Neural cell (in vitro differentiated cells): ENCODE measurements around the gene UVRAG. TPM values are rescaled to one million over a fixed set of nuclear protein-coding genes. Genes with fewer than 3 reads are reported as not detected.

Source experiments
- H2AFZ ChIP-seq: fragments of 200-600, 300-800 bp; sonication (generic), shearing (Covaris generic); 2 replicates; pipeline ENCODE4 v1.6.0; 2014; ENCODE audit warnings: low read depth, mild to moderate bottlenecking, antibody characterized with exemption, low read length, moderate library complexity
- H3F3A ChIP-seq: fragments of 200-600 bp; shearing (Covaris generic); 2 replicates; pipeline ENCODE4 v1.6.1; 2016; ENCODE audit warnings: mild to moderate bottlenecking, moderate library complexity, mixed read lengths, antibody characterized with exemption, low read length; ENCODE audit not compliant: insufficient read depth, poor library complexity, severe bottlenecking
- H3K27ac ChIP-seq: fragments of 200-600, 300-800 bp; sonication (generic), shearing (Covaris generic); 2 replicates; pipeline ENCODE4 v1.5.1; 2014; ENCODE audit warnings: mild to moderate bottlenecking, low read length, moderate library complexity
- H3K27me3 ChIP-seq: fragments of 300-800, 200-600 bp; sonication (generic), shearing (Covaris generic); 2 replicates; pipeline ENCODE4 v1.6.0; 2014; ENCODE audit warnings: mild to moderate bottlenecking, low read depth, low read length, moderate library complexity; ENCODE audit not compliant: insufficient read depth
- H3K36me3 ChIP-seq: fragments of 300-800, 200-600 bp; sonication (generic), shearing (Covaris generic); 2 replicates; pipeline ENCODE4 v1.5.1; 2014; ENCODE audit warnings: mild to moderate bottlenecking, antibody characterized with exemption, low read length, moderate library complexity; ENCODE audit not compliant: insufficient read depth
- H3K4me2 ChIP-seq: fragments of 300-800, 200-600 bp; sonication (generic), shearing (Covaris generic); 2 replicates; pipeline ENCODE4 v1.6.0; 2014; ENCODE audit warnings: mild to moderate bottlenecking, low read length
- H3K4me3 ChIP-seq: fragments of 300-800, 200-600 bp; sonication (generic), shearing (Covaris generic); 2 replicates; pipeline ENCODE4 v1.5.1; 2014; ENCODE audit warnings: mild to moderate bottlenecking, low read length, moderate library complexity
- H3K79me2 ChIP-seq: fragments of 200-600 bp; shearing (Covaris generic); replicated peaks from 2 replicates; pipeline ENCODE4 v1.6.0; 2014; ENCODE audit warnings: mild to moderate bottlenecking, low read length, moderate library complexity; ENCODE audit not compliant: insufficient read depth
- H3K9ac ChIP-seq: fragments of 300-800, 200-600 bp; sonication (generic), shearing (Covaris generic); 2 replicates; pipeline ENCODE4 v1.6.1; 2016; ENCODE audit warnings: mild to moderate bottlenecking, low read length, mixed read lengths
- H3K9me2 ChIP-seq: fragments of 200-600 bp; shearing (Covaris generic); 2 replicates; pipeline ENCODE4 v1.6.1; 2016; ENCODE audit warnings: mild to moderate bottlenecking, low read length, mixed read lengths; ENCODE audit not compliant: insufficient read depth
- H3K9me3 ChIP-seq: fragments of 200-600, 300-800 bp; sonication (generic), shearing (Covaris generic); 2 replicates; pipeline ENCODE4 v1.6.1; 2016; ENCODE audit warnings: mild to moderate bottlenecking, mixed run types, low read length, moderate library complexity, mixed read lengths
- H4K20me1 ChIP-seq: fragments of 200-600 bp; shearing (Covaris generic); 2 replicates; pipeline ENCODE4 v1.6.1; 2016; ENCODE audit warnings: mild to moderate bottlenecking, mixed run types; ENCODE audit not compliant: insufficient read depth
- CTCF ChIP-seq: fragments of 450-650 bp; IDR thresholded peaks from 2 replicates; pipeline ENCODE4 v1.5.1; 2014; ENCODE audit warnings: antibody characterized with exemption, mild to moderate bottlenecking, moderate library complexity; ENCODE audit not compliant: poor library complexity, severe bottlenecking
- EP300 ChIP-seq: fragments of 450-650 bp; conservative IDR thresholded peaks from 2 replicates; pipeline ENCODE4 v1.6.1; 2014; ENCODE audit warnings: antibody characterized with exemption, mild to moderate bottlenecking, moderate library complexity; ENCODE audit not compliant: poor library complexity, severe bottlenecking
- EZH2 ChIP-seq: fragments of 200-600, 300-800 bp; shearing (Covaris generic), sonication (generic); IDR thresholded peaks from 2 replicates; pipeline ENCODE4 v1.6.1; 2014; ENCODE audit warnings: antibody characterized with exemption, low read length, borderline replicate concordance, mild to moderate bottlenecking; ENCODE audit not compliant: insufficient read depth, poor library complexity, severe bottlenecking
- MXI1 ChIP-seq: fragments of 450-650 bp; conservative IDR thresholded peaks from 2 replicates; pipeline ENCODE4 v1.6.1; 2014; ENCODE audit warnings: antibody characterized with exemption, mild to moderate bottlenecking; ENCODE audit not compliant: poor library complexity, severe bottlenecking
- POLR2AphosphoS5 ChIP-seq: IDR thresholded peaks from 2 replicates; pipeline ENCODE4 v1.6.1; 2012
- RAD21 ChIP-seq: fragments of 450-650 bp; conservative IDR thresholded peaks from 2 replicates; pipeline ENCODE4 v1.6.1; 2014; ENCODE audit warnings: antibody characterized with exemption, mild to moderate bottlenecking, moderate library complexity
- SMC3 ChIP-seq: fragments of 450-650 bp; conservative IDR thresholded peaks from 2 replicates; pipeline ENCODE4 v1.6.1; 2014; ENCODE audit warnings: antibody characterized with exemption, mild to moderate bottlenecking, moderate library complexity; ENCODE audit not compliant: poor library complexity
- TAF1 ChIP-seq: IDR thresholded peaks from 2 replicates; pipeline ENCODE4 v1.6.1; 2012; ENCODE audit warnings: low read depth
- polyA plus RNA-seq: library from polyadenylated mRNA; depleted of rRNA; stranded (reverse); fragments of >200 nt; gene quantifications from 2 replicates; pipeline ENCODE4 v1.2.3, GENCODE V29; 2014
- TF ChIP-seq, protein P1 (sequence below): IDR thresholded peaks from 2 replicates; pipeline ENCODE4 v1.6.1; 2012; ENCODE audit warnings: borderline replicate concordance

Gene UVRAG
- polyA plus RNA-seq, 1 donor from 2014 or later: 31.6 TPM

- Histone ChIP-seq H3K79me2 (no peaks in the 10 kb centered on the region), H3K9me2 (no peaks in the 10 kb centered on the region), H3K4me2 (no peak overlapping the region), H4K20me1 (no peaks in the 10 kb centered on the region), H3K4me3 (no peak overlapping the region), H3K9ac (no peak overlapping the region), H2AFZ (no peak overlapping the region), H3K27ac (no peak overlapping the region), H3K27me3 (no peaks in the 10 kb centered on the region), H3F3A (no peaks in the 10 kb centered on the region), H3K36me3 (peaks cover 5% of the 10 kb centered on the region), H3K9me3 (no peaks in the 10 kb centered on the region)
- TF ChIP-seq RAD21: no peak
- no peak for TF ChIP-seq EZH2
- TF ChIP-seq CTCF: no peak
- no peak for TF ChIP-seq SMC3
- no peak for TF ChIP-seq EP300
- TF ChIP-seq, protein P1, sequence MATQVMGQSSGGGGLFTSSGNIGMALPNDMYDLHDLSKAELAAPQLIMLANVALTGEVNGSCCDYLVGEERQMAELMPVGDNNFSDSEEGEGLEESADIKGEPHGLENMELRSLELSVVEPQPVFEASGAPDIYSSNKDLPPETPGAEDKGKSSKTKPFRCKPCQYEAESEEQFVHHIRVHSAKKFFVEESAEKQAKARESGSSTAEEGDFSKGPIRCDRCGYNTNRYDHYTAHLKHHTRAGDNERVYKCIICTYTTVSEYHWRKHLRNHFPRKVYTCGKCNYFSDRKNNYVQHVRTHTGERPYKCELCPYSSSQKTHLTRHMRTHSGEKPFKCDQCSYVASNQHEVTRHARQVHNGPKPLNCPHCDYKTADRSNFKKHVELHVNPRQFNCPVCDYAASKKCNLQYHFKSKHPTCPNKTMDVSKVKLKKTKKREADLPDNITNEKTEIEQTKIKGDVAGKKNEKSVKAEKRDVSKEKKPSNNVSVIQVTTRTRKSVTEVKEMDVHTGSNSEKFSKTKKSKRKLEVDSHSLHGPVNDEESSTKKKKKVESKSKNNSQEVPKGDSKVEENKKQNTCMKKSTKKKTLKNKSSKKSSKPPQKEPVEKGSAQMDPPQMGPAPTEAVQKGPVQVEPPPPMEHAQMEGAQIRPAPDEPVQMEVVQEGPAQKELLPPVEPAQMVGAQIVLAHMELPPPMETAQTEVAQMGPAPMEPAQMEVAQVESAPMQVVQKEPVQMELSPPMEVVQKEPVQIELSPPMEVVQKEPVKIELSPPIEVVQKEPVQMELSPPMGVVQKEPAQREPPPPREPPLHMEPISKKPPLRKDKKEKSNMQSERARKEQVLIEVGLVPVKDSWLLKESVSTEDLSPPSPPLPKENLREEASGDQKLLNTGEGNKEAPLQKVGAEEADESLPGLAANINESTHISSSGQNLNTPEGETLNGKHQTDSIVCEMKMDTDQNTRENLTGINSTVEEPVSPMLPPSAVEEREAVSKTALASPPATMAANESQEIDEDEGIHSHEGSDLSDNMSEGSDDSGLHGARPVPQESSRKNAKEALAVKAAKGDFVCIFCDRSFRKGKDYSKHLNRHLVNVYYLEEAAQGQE: no peak
- no peak for TF ChIP-seq TAF1
- no peak for TF ChIP-seq POLR2AphosphoS5
- no peak for TF ChIP-seq MXI1
Measured at GRCh38 chr11:75907906-75908527, 93.0 kb downstream of the UVRAG start.

DNA sequence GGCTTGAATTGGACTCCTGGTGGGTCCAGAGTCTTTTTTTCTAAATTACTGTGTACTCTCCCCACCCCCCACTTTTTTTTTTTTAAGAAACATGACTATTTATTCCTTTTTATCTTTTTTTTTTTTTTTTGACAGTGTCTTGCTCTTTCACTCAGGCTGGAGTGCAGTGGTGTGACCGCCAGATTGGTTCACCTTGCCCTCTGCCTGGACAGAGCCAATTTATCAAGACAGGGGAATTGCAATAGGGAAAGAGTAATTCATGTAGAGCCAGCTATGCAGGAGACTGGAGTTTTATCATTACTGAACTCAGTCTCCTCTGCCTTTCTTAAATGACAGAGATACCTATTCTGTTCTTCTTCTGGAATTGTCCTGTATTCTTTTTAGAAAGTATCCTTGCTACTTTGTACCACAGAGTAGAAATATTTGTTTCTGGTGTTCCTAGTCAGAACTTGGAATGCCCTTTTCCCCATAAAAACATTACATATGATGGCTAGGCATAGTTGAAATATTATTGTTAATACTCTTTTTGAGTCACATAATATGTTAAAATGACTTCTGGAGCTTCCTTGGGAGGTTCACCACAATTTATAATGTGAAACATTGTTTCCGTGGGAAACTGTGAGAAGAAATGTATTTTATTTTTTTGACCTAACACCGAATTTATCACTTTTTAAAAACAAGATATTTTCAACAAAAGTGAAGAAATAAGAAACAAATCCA lies 95.6 kb downstream of the UVRAG start:
- Histone ChIP-seq H4K20me1 (no peaks in the 10 kb centered on the region), H3K36me3 (peaks cover 5% of the 10 kb centered on the region), H3K9me3 (no peaks in the 10 kb centered on the region), H3K4me2 (no peak overlapping the region), H2AFZ (no peak overlapping the region), H3K9me2 (no peaks in the 10 kb centered on the region), H3K27me3 (no peaks in the 10 kb centered on the region), H3K27ac (no peak overlapping the region), H3K9ac (no peak overlapping the region), H3F3A (no peaks in the 10 kb centered on the region), H3K79me2 (no peaks in the 10 kb centered on the region), H3K4me3 (no peak overlapping the region)
- TF ChIP-seq EZH2 (no peak), TAF1 (no peak), MXI1 (no peak), EP300 (no peak), CTCF (no peak), RAD21 (no peak), SMC3 (no peak)
- TF ChIP-seq, protein P1: no peak
